SK-N-SH treated with all-trans-retinoic acid at 6 μM for 48 hours (cell line): ENCODE data around the gene MARVELD3.

ENCODE experiments used
- ARNTL ChIP-seq: fragments of 450-650 bp; formaldehyde crosslinking; IDR thresholded peaks from 2 replicates; pipeline ENCODE4 v1.5.0; 2020; ENCODE audit warnings: low read depth, mild to moderate bottlenecking, moderate library complexity, borderline replicate concordance
- CSRNP3 ChIP-seq: fragments of 250-450 bp; sonication (Bioruptor Pico); IDR thresholded peaks from 2 replicates; pipeline ENCODE4 v1.5.1; 2021; ENCODE audit warnings: mild to moderate bottlenecking, moderate library complexity
- ESRRG ChIP-seq: fragments of 250-450 bp; sonication (Bioruptor Pico); IDR thresholded peaks from 2 replicates; pipeline ENCODE4 v1.6.1; 2021; ENCODE audit warnings: mild to moderate bottlenecking
- OSR1 ChIP-seq: fragments of 250-450 bp; sonication (Bioruptor Pico); IDR thresholded peaks from 2 replicates; pipeline ENCODE4 v1.8.0; 2022; ENCODE audit warnings: moderate library complexity, mild to moderate bottlenecking, inconsistent platforms
- PATZ1 ChIP-seq: fragments of 250-450 bp; sonication (Bioruptor Pico); IDR thresholded peaks from 2 replicates; pipeline ENCODE4 v1.8.0; 2020; ENCODE audit warnings: mild to moderate bottlenecking, moderate library complexity, borderline replicate concordance
- RARB ChIP-seq: fragments of 250-450 bp; sonication (Bioruptor Pico); IDR thresholded peaks from 2 replicates; pipeline ENCODE4 v1.8.0; 2021; ENCODE audit warnings: mild to moderate bottlenecking, moderate library complexity
- TCF4 ChIP-seq: fragments of 250-450 bp; sonication (Bioruptor Pico); IDR thresholded peaks from 2 replicates; pipeline ENCODE4 v1.8.0; 2021; ENCODE audit warnings: mild to moderate bottlenecking, moderate library complexity, borderline replicate concordance
- ZNF565 ChIP-seq: fragments of 450-650 bp; formaldehyde crosslinking; conservative IDR thresholded peaks from 2 replicates; pipeline ENCODE4 v1.5.0; 2020; ENCODE audit warnings: low read depth, mild to moderate bottlenecking, moderate library complexity
- ZNF70 ChIP-seq: fragments of 450-650 bp; formaldehyde crosslinking; IDR thresholded peaks from 2 replicates; pipeline ENCODE4 v1.5.0; 2020; ENCODE audit warnings: mild to moderate bottlenecking, moderate library complexity
- ZNF8 ChIP-seq: fragments of 450-650 bp; formaldehyde crosslinking; IDR thresholded peaks from 2 replicates; pipeline ENCODE4 v1.5.0; 2020; ENCODE audit warnings: mild to moderate bottlenecking, moderate library complexity

GRCh38 chr16:71585318-71585703 is 40.7 kb upstream of the MARVELD3 start:
- TF ChIP-seq ZNF70 = no peak
- TF ChIP-seq TCF4 = no peak
- TF ChIP-seq ARNTL = no peak
- no peak for TF ChIP-seq ZNF565 (CRISPR knock-in tag)
- no peak for TF ChIP-seq RARB (CRISPR knock-in tag)
- TF ChIP-seq ZNF8 (CRISPR knock-in tag) = no peak
- TF ChIP-seq OSR1 = no peak
- TF ChIP-seq PATZ1 (CRISPR knock-in tag) = no peak
- no peak for TF ChIP-seq ESRRG (CRISPR knock-in tag)
- TF ChIP-seq CSRNP3 = no peak
